ENCODE results near the gene HOXD9. TPM values are rescaled to one million over a fixed set of nuclear protein-coding genes. Genes with fewer than 3 reads are reported as not detected.

HOXD9 gene
- not detected for total RNA-seq

GRCh38 chr2:176122683-176123410, at the start of gene HOXD9:
Gene HOXD9 (plus strand): TSS chr2:176122719. CDS start chr2:176122769, 50 bp downstream.
- ChIA-PET CTCF (no interaction called here), POLR2A (no interaction called here)

DNA sequence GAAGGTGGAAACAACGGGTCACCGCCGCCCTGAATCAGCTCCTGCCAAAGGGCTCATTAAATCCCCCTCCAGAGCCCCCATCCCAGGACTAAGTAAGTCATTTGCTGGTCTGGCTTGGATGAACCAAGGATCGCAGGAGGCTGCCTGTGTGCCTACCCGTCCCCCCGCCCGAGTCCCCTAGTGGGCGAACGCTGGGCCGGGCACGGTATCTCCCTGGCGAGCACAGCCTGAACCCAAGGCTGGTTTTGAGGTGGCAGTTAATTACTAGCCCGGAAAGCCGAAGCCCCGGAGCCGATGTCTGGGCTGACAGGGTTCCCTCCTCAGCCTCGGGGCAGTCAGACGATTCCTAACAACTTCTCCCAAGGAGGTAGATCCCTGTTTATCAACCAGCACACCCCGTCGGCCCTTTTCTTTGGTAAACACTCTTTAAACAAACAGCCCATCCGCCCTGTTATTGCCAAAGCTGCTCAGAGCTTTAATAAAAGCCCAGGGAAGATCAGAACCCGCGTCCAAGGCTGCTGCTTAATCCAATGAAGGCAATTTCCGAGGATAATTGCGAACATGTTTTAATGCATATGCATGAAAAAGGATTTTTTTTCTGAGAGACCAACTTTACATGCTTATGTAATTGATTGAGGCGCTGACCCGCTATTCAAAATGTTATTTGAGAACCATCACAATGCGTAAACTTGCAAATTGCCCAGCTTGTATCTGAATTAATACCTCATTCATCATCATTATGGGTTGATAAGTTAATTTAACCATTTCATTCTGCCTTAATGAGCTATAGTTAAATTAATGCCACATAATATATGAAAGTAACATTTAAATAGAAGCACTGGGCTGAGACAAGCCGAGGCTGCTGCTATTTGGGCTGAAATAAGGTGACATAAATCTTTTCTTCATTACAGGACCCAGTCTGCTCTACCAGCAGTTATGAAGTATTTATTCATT, 49.3 kb upstream of the HOXD9 start:
- CTCF ChIA-PET = interaction anchor here (1.5 kb wide), 1 partner anchor 12 kb away, joined by 4 read pairs; no protein-coding TSS in a partner anchor
- POLR2A ChIA-PET = no interaction called here

GRCh38 chr2:176074919-176075425, 47.5 kb upstream of the HOXD9 start:
- CTCF ChIA-PET = no interaction called here
- POLR2A ChIA-PET = no interaction called here

DNA sequence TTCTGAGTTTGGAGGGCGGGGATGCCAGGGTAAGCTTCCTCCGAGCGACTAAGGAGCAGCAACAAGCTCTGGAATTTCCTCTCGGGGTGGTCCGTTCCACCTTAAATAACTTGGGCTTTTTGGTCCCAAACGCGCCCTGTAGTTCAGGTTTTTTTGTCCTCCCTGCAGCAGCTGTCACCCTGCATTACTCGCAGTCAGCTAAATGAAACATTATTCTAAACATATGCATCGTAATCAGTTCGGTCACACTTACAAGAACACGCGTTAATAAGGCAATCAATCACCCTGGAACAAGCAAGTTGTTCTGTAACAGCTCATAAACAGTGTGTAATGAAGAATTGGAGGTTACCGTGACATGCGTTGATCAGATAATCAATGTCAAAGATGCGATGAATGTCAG, 47.0 kb upstream of the HOXD9 start:
- POLR2A ChIA-PET = no interaction called here
- CTCF ChIA-PET = no interaction called here

GRCh38 chr2:176076063-176076462, 46.5 kb upstream of the HOXD9 start:
- CTCF ChIA-PET = no interaction called here

GRCh38 chr2:176076796-176077195, 45.7 kb upstream of the HOXD9 start:
- ChIA-PET POLR2A (no interaction called here), CTCF (no interaction called here)

More at GRCh38 chr2:176076063-176076462, 46.5 kb upstream of the HOXD9 start:
- POLR2A ChIA-PET = no interaction called here

GRCh38 chr2:176078541-176079284, 43.8 kb upstream of the HOXD9 start:
- ChIA-PET POLR2A (no interaction called here), CTCF (interaction anchor here (1.0 to 1.1 kb wide), 2 partner anchors 18 to 41 kb away, joined by 3 to 4 read pairs; no protein-coding TSS in a partner anchor)

DNA sequence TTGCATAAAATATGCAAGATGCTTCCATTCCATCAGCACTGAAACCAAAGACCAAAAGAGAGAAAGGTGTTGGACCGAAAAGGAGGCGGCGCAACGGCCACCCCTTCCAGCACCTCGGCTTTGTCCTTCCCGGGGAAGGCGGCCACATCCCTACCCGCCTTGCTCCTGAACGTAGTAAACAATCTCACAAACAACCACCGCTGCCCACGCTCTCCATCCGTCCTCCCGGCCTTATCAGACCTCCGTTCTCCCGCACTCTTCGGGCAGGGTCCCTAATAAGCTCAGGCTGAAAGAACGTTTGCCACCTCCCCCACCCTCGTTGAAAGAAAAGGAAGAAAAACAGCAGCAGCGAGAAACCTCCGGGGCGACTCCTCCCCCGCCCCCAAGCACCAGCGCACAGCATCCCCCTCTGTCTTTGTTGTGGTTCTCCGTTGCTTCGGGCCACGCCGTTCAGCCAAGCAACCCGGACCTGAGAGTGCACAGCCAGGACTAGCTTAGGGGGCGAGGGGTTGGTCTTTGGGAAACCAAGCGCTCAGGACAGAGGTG, 43.2 kb upstream of the HOXD9 start:
- ChIA-PET CTCF (interaction anchor here (1.0 to 1.5 kb wide), 3 partner anchors 18 to 389 kb away, joined by 3 to 4 read pairs (median 4); no protein-coding TSS in a partner anchor), POLR2A (no interaction called here)

DNA sequence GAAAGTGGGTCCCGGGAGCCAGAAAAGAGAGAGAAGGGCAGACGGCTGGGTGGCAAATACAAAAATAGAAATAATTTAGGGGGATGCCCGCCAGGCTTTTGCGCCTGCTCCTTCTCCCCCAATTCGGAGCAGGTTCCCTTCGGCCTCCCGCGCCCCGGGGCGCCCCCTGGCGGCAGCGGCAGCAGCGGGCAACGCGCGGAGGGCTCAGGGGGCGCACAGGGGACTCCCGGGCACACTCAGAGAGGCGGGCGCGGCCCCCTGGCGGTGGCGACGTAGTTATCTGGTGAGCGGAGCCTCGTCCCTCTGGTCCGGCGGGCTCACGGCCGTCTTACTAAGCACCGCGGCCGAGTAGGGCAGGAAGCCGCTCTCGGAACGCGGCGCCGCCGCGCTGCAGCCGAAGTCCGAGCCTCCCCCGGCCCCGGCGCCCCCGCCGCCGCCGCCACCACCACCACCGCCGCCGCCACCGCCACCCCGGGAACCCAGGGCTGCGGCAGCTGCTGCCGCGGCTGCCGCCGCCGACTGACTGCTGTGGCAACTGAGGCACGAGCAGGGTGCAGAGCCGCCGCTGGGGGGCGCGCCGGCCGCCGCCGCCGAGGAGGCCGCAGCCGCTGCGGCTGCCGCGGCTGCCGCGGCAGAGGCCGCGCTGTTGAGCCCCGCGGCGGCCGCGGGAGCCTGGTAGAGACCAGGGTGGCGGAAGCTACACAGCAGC, 42.5 kb upstream of the HOXD9 start:
- ChIA-PET CTCF (interaction anchor here (1.1 to 1.5 kb wide), 2 partner anchors 19 to 390 kb away, joined by 4 read pairs; no protein-coding TSS in a partner anchor), POLR2A (no interaction called here)

GRCh38 chr2:176080540-176081375, 41.8 kb upstream of the HOXD9 start:
- ChIA-PET POLR2A (no interaction called here), CTCF (interaction anchor here (1.5 kb wide), 1 partner anchor 391 kb away, joined by 4 read pairs; no protein-coding TSS in a partner anchor)

DNA sequence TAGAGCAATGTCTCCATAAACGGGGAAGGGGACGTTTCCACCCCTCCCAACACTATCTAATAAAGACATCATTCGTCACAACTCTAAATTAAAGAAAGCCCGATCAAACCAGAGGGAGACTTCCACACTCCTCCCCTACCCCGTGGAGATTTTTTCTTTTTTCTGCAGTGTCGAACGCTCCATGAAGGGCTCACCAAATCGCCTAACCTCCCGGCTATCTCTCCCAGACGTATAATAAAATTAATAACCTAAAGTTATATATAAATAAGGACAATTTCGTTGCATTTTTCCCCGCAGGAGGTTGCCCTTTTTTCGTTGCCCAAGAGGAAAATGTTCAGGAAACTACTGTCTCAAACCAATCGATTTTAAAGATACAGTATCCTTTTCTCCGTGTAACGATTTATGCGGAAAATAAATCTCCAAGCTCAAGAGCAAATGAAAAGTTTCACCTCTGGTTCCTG, 41.1 kb upstream of the HOXD9 start:
- CTCF ChIA-PET = no interaction called here
- POLR2A ChIA-PET = no interaction called here

DNA sequence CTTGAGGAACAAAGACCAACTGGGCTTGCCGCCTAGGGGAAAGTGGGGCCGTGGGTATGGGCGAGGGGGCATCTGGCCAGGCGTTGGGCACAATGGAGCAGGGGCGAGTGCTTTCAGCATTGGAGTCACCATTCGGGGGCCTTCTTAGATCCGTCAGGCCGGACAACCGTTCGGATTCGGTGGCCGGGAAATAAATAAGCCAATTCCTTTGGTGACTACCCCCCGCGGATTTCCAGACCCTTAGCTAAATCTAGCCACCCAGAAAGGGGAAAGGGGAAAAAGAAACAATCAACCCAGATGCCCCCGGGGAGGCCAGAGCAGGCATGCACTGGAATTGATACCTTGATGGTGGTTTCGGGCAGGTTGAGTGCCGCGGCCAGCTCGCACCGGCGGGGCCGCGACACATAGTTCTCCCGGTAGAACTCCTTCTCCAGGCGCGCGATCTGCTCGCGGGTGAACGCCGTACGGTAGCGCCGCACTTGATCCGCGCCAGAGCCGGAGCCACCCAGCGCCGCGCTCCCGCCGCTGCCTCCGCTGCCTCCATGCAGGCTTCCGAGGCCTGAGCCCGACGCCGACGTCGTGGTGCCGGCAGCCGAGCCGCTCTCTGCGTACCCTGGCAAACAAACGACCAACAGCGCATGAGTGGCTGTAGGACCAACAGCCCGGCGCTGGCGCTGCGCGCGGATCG, 40.5 kb upstream of the HOXD9 start:
- CTCF ChIA-PET = interaction anchor here (0.6 kb wide), 1 partner anchor 131 kb away, joined by 3 read pairs; no protein-coding TSS in a partner anchor

DNA sequence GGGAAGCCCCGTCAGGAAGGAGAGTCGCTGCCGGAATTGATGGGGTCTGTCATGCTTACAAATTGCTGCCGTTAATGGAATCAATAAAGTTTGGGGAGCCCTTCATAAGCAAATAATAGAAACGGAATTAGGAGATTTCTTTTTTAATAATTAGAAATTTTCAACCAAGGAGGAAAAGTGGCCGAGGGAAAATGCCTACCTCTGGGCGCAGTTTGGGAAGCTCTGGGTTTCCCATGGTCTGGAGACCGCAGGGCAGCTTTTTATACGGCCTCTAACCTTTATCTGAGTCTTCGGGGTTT, 40.0 kb upstream of the HOXD9 start:
- CTCF ChIA-PET = interaction anchor here (0.6 kb wide), 1 partner anchor 131 kb away, joined by 3 read pairs; no protein-coding TSS in a partner anchor
- POLR2A ChIA-PET = no interaction called here

More for the DNA sequence above, 40.5 kb upstream of the HOXD9 start:
- POLR2A ChIA-PET = no interaction called here

- ChIA-PET POLR2A (no interaction called here), CTCF (interaction anchor here (0.6 kb wide), 1 partner anchor 132 kb away, joined by 3 read pairs; no protein-coding TSS in a partner anchor)
These were observed 39.4 kb upstream of the HOXD9 start for GRCh38 chr2:176082824-176083751.

GRCh38 chr2:176083796-176084261, 38.7 kb upstream of the HOXD9 start, which contains the start of gene EVX2:
Gene EVX2 (minus strand): TSS chr2:176083962. CDS start chr2:176083776, 186 bp downstream.
- ChIA-PET CTCF (interaction anchor here (0.5 kb wide), 1 partner anchor 577 kb away, joined by 3 read pairs; no protein-coding TSS in a partner anchor), POLR2A (no interaction called here)

DNA sequence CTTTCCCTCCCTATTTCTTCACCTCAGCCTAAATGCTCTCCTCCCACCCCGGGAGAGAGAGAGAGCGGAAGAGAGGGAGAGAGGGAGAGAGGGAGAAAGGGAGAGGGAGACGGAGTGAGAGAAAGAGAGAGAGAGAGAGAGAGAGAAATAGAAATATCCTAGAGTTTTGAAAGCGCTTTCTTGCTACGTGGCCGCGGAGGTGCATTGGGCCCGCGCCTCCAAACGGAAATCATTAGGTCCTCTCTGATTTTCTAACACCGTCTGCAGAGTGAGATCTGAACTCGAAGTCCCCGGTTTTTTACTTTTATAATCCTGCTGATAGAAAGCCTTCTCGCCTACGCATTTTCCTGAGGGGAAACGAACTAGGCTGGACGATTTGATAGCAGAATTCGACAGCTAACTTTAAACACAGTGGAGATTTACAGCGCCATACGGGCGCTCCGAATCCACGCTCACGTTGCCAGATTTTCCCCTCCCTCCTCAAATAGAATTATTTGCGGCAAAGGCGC, 37.9 kb upstream of the HOXD9 start:
- POLR2A ChIA-PET = no interaction called here
- CTCF ChIA-PET = interaction anchor here (1.0 to 1.6 kb wide), 3 partner anchors 11 to 395 kb away, joined by 3 to 4 read pairs (median 4); no protein-coding TSS in a partner anchor
